IPS-18a (cell line): Measurements from ENCODE around the gene SETD5.

ENCODE experiments used
- H3K27ac ChIP-seq: one replicate; pipeline ENCODE4 v1.5.1; 2013; ENCODE audit warnings: low read length
- H3K27me3 ChIP-seq: one replicate; pipeline ENCODE4 v1.6.1; 2013; ENCODE audit warnings: mild to moderate bottlenecking, low read length; ENCODE audit not compliant: control insufficient read depth, insufficient read depth
- H3K36me3 ChIP-seq: one replicate; pipeline ENCODE4 v1.6.1; 2013; ENCODE audit warnings: low read depth, low read length; ENCODE audit not compliant: control insufficient read depth
- H3K4me1 ChIP-seq: one replicate; pipeline ENCODE4 v1.6.1; 2013; ENCODE audit warnings: low read depth, low read length; ENCODE audit not compliant: control insufficient read depth
- H3K4me3 ChIP-seq: one replicate; pipeline ENCODE4 v1.5.1; 2013; ENCODE audit warnings: low read length
- H3K9ac ChIP-seq: one replicate; pipeline ENCODE4 v1.6.1; 2013; ENCODE audit warnings: mild to moderate bottlenecking, low read length, moderate library complexity
- H3K9me3 ChIP-seq: one replicate; pipeline ENCODE4 v1.6.1; 2013; ENCODE audit warnings: low read depth, low read length; ENCODE audit not compliant: control insufficient read depth

Gene SETD5

GRCh38 chr3:9392041-9392440 is 5.4 kb upstream of the SETD5 start:
- Histone ChIP-seq H3K27me3 (no peaks in the 10 kb centered on the region), H3K4me1 (peaks cover 11% of the 10 kb centered on the region), H3K9me3 (no peaks in the 10 kb centered on the region), H3K36me3 (peaks cover 86% of the 10 kb centered on the region), H3K4me3 (no peak overlapping the region), H3K27ac (no peak overlapping the region), H3K9ac (no peak overlapping the region)

- peak overlapping the region; percentile 67 for H3K27ac ChIP-seq
- H3K36me3 ChIP-seq, result peaks cover 50% of the 10 kb centered on the region
- no peaks in the 10 kb centered on the region for H3K9me3 ChIP-seq
- H3K4me3 ChIP-seq, result peak overlapping the region; percentile 97
- H3K9ac ChIP-seq, result peak overlapping the region; percentile 95
- H3K27me3 ChIP-seq, result no peaks in the 10 kb centered on the region
- peaks cover 23% of the 10 kb centered on the region for H3K4me1 ChIP-seq
Observed at GRCh38 chr3:9395570-9396300, 1.7 kb upstream of the SETD5 start.

- H3K4me1 ChIP-seq, result peaks cover 28% of the 10 kb centered on the region
- peak overlapping the region; percentile 95 for H3K9ac ChIP-seq
- peak overlapping the region; percentile 97 for H3K4me3 ChIP-seq
- peak overlapping the region; percentile 67 for H3K27ac ChIP-seq
- H3K9me3 ChIP-seq, result no peaks in the 10 kb centered on the region
- peaks cover 44% of the 10 kb centered on the region for H3K36me3 ChIP-seq
- H3K27me3 ChIP-seq, result no peaks in the 10 kb centered on the region
Observed at GRCh38 chr3:9396301-9396631, 1.1 kb upstream of the SETD5 start.

- Histone ChIP-seq H3K27me3 (no peaks in the 10 kb centered on the region), H3K36me3 (peaks cover 39% of the 10 kb centered on the region), H3K4me3 (peak overlapping the region; percentile 97), H3K27ac (peak overlapping the region; percentile 97), H3K9me3 (no peaks in the 10 kb centered on the region), H3K4me1 (peaks cover 33% of the 10 kb centered on the region), H3K9ac (peak overlapping the region; percentile 95)
Observed at GRCh38 chr3:9396632-9397331, 633 bp upstream of the SETD5 start.

GRCh38 chr3:9397906-9398699 is 688 bp downstream of the SETD5 start:
- peak overlapping the region; percentile 83 for H3K27ac ChIP-seq
- no peaks in the 10 kb centered on the region for H3K27me3 ChIP-seq
- H3K4me1 ChIP-seq, result peaks cover 45% of the 10 kb centered on the region
- peak overlapping the region; percentile 83 for H3K4me3 ChIP-seq
- peak overlapping the region; percentile 89 for H3K9ac ChIP-seq
- peaks cover 26% of the 10 kb centered on the region for H3K36me3 ChIP-seq
- no peaks in the 10 kb centered on the region for H3K9me3 ChIP-seq

- no peaks in the 10 kb centered on the region for H3K9me3 ChIP-seq
- peaks cover 52% of the 10 kb centered on the region for H3K4me1 ChIP-seq
- peak overlapping the region; percentile 83 for H3K4me3 ChIP-seq
- H3K27me3 ChIP-seq, result no peaks in the 10 kb centered on the region
- peak overlapping the region; percentile 83 for H3K27ac ChIP-seq
- peaks cover 19% of the 10 kb centered on the region for H3K36me3 ChIP-seq
- peak overlapping the region; percentile 89 for H3K9ac ChIP-seq
Observed at GRCh38 chr3:9398700-9399336, 1.4 kb downstream of the SETD5 start.

- Histone ChIP-seq H3K36me3 (peaks cover 14% of the 10 kb centered on the region), H3K9me3 (no peaks in the 10 kb centered on the region), H3K4me3 (peak overlapping the region; percentile 83), H3K27ac (peak overlapping the region; percentile 83), H3K9ac (peak overlapping the region; percentile 89), H3K4me1 (peaks cover 57% of the 10 kb centered on the region), H3K27me3 (no peaks in the 10 kb centered on the region)
Observed at GRCh38 chr3:9399337-9399703, 1.9 kb downstream of the SETD5 start.

- H3K9me3 ChIP-seq, result no peaks in the 10 kb centered on the region
- H3K4me1 ChIP-seq, result peaks cover 61% of the 10 kb centered on the region
- peak overlapping the region; percentile 89 for H3K9ac ChIP-seq
- peak overlapping the region; percentile 83 for H3K27ac ChIP-seq
- H3K4me3 ChIP-seq, result peak overlapping the region; percentile 83
- peaks cover 9% of the 10 kb centered on the region for H3K36me3 ChIP-seq
- no peaks in the 10 kb centered on the region for H3K27me3 ChIP-seq
Observed at GRCh38 chr3:9399746-9400145, 2.3 kb downstream of the SETD5 start.

GRCh38 chr3:9400616-9401015 is 3.2 kb downstream of the SETD5 start:
- no peaks in the 10 kb centered on the region for H3K27me3 ChIP-seq
- peak overlapping the region; percentile 89 for H3K9ac ChIP-seq
- peak overlapping the region; percentile 83 for H3K4me3 ChIP-seq
- H3K27ac ChIP-seq, result no peak overlapping the region
- peaks cover under 1% of the 10 kb centered on the region for H3K36me3 ChIP-seq
- H3K9me3 ChIP-seq, result no peaks in the 10 kb centered on the region
- peaks cover 62% of the 10 kb centered on the region for H3K4me1 ChIP-seq

GRCh38 chr3:9401986-9402385 is 4.6 kb downstream of the SETD5 start:
- Histone ChIP-seq H3K9me3 (no peaks in the 10 kb centered on the region), H3K4me1 (peaks cover 62% of the 10 kb centered on the region), H3K27me3 (no peaks in the 10 kb centered on the region), H3K9ac (peak overlapping the region; percentile 89), H3K4me3 (peak overlapping the region; percentile 83), H3K27ac (peak overlapping the region; percentile 40), H3K36me3 (no peaks in the 10 kb centered on the region)
